Stimulated activated CD4-positive, alpha-beta T cell treated with anti-CD3 and anti-CD28 coated beads, Interleukin-15, amount 100 ng/mL, for 24 hours (primary cell): Measurements from ENCODE around the gene C17orf75.
A peak's percentile ranks its signal among the peaks of the same experiment; 100 is the strongest.
"Not testable (repeated sequence)": the region's sequence is repeated elsewhere in the genome, so short reads cannot be mapped to it uniquely, and the experiment has no call there.

ENCODE experiments used
- DNase-seq: peaks from one replicate; pipeline ENCODE4 v3.0.0-alpha.2; 2020

C17orf75 gene

GRCh38 chr17:32342603-32343325 is 791 bp upstream of the C17orf75 start:
- no peak for DNase-seq

DNA sequence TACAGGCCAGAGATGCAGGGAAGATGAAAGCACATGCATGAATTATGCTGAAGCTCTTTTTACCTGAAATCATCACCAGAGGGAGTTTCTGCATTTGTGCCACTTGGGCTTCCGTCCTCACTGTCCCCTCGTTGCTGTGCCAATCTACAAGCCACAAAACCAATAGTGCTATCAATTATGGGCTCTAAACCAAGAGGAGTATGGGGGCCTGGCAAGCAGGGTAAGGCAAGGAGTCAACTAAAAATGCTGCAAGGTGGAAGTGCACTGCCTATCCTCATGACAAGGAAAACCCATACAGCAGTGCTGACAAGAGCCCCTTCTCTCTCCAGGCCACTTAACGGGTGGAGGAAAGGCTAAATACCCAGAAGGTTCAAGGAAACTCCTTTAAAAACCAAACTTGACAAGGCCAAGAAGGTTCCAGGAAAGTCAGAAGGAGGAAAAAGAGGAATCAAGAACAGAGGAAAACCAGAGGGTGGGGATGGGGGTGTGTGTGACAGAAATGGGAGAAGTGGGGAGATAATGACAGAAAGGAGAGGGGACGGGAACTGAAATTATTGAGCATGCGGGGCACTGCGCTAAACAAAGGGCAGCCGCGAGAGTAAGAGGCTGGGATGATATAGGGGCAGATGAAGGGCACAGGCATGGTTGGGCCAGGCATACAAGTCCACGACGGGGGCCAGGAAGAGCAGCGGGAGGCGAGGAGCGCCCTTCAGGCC is 674 bp downstream of the C17orf75 start:
- DNase-seq, result peak; percentile 56

DNA sequence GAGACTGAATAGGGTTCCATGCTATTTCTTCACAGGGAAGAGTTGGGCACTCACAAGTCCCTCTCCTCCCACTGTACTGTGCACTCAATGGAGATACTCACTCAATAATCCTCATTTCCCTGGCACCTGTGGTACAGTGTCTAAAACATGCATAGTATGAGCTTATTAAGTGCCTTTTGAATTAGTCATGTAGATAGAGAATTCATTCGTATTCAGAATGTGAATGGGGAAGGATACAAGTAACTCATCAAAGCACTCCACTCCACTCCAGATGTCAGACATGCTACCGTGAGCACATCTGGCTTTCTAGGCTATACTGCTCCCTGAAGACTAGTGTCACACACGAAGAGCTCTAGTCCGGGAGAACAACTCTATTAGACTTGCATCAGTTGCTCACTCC is 6.3 kb downstream of the C17orf75 start:
- no peak for DNase-seq

DNA sequence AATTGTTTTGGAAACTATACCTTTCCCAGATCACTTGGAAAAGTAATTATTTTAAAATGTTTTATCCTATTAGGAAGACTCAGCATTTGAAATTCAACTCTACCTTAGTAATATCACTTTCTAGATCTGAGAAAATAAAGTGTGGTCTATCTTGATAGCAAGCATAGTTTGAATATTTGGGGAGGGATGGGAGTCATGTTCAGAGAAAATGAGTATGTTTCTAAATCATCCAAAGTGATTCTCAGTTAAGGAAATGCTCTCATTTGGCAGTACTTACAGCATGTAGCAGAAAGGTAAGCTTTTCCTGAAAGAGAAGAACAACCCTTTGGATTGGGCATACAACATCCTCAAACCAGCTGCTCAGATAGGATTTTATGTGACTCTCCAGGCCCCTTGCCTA is 6.9 kb downstream of the C17orf75 start:
- no peak for DNase-seq

- DNase-seq, result no peak
These were observed 8.8 kb downstream of the C17orf75 start for GRCh38 chr17:32333187-32333586.

DNA sequence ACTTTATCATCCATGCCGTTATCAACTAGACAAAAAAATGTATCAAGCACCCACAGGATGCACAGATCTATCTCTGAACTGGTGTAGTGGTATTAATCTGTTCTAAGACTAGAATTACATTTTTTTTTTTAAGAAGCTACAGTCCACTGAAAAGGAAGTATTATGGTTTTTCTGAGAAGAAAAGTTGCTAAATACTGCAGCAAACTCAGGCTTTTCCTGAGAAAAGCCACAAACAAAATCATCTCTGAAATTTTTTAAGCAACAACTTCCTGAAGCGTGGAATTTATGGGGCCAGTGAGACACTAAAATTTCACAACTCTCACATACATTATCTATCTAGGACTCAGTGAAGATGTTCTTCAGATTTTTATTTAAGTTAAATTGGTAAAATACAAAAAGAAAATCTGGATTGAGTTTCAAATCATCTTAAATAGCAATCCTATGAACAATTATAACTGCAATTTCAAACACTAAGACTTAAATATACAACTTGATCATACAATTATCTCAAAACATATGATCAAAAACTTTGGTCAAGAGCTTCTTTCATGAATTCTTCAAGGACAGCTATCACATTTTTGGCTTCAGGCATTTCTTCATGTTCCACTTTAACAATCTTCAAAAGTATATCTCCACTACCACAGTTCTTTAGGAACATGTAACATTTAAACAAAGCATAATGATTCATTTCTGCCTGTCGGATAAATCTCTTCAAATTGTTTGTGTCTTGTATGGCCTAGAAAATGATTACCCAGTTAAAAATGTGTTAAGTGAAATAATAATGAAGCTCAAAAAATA is 10.5 kb downstream of the C17orf75 start:
- no peak for DNase-seq

DNA sequence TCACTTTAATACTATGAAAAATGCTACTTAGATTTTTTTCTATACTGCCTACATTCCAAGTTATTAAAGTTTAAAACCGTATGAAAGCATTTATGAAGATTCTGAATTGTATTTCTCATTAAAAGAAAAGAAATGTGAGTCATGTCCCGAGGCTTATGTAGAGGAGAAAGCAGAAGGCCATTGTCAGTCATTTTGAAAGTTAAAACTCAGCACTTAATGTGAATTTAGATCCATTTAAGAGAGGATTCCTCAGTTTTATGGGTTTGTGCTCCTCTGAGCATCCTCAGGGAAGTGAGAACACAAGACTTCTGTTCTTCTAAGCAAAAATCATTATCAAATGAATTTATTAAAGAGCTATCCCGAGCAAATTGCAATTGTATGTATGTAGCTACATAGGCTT is 11.8 kb downstream of the C17orf75 start:
- DNase-seq, result no peak

- DNase-seq, result no peak
These were observed 14.1 kb downstream of the C17orf75 start for GRCh38 chr17:32327911-32328310.

DNA sequence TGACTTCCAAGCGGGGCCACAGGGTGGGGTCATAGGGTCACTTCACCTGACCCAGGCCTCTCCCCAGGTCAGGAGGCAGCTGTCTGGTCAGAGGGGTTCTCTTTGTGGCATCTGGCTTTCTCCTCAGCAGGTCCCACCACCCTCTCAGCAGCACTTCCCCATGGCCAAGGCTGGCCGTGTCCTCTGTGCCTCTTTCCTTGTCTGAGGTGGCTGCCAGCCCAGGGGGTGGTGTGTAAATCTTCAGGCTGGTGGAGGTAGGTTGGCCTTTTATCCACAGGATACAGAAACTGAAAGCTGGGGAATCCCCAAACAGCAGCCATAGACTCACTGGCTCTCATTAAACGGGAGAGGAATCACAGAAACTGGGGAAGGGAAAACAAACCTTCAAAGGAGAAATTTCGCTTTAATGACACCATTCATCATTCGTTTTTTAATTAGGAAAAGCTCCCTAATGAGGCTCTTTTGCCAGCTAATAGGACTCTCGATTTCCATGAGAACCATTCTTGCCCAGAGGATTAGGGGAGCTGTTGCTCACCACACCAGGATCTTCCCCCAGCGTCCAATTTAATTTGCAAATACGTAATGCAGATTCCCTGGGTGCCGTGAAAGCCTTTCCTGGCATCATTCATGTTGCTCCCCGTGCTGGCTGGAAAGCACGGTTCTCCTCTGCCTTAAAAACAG is 18.0 kb downstream of the C17orf75 start:
- peak; percentile 36 for DNase-seq

GRCh38 chr17:32323046-32323445 is 18.9 kb downstream of the C17orf75 start:
- no peak for DNase-seq

DNA sequence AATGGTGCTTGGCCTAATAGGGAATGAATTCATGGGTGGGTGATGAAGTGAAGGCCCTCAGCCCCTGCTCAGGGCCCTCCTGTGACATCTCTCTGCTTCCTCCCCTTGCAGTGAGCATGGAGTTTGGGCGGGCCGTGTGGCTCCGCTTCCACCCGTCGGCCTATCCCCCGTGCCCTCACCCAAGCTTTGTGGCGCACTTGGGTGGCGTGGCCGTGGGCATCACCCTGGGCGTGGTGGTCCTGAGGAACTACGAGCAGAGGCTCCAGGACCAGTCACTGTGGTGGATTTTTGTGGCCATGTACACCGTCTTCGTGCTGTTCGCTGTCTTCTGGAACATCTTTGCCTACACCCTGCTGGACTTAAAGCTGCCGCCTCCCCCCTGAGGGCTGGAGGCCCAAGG is 21.1 kb downstream of the C17orf75 start:
- DNase-seq, result no peak

GRCh38 chr17:32320080-32320479 is 21.9 kb downstream of the C17orf75 start:
- not testable (repeated sequence) for DNase-seq

DNA sequence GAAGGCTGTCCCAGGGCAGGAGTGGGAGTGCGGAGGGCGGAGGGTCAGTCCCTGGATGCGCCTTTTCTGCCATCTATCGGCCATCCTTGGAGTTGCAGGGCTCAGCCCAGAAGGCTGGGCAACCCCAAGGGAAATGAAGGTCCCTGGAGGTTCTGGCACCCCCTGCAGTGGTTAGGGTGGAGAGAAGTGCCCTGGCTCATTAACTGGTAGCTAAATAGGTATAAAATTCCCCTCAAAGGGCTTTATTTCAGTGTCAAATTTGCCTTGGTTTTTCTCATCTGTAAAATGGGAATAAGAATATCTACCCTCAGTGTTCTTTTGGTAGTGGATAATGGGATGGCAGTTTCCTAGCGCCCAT is 22.4 kb downstream of the C17orf75 start:
- DNase-seq, result peak; percentile 87

DNA sequence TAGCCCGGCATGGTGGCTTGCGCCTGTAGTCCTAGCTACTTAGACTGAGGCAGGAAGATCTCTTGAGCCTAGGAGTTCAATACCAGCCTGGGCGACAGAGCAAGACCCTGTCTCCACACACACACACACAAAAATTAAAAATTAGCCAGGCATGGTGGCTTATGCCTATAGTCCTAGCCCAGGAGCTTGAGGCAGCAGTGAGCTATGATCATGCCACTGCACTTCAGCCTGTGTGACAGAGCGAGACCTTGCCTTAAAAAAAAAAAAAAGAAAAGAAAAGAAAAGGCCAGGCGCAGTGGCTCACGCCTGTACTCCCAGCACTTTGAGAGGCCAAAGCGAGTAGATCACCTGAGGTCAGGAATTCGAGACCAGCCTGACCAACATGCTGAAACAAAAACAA is 23.9 kb downstream of the C17orf75 start:
- DNase-seq, result no peak

DNA sequence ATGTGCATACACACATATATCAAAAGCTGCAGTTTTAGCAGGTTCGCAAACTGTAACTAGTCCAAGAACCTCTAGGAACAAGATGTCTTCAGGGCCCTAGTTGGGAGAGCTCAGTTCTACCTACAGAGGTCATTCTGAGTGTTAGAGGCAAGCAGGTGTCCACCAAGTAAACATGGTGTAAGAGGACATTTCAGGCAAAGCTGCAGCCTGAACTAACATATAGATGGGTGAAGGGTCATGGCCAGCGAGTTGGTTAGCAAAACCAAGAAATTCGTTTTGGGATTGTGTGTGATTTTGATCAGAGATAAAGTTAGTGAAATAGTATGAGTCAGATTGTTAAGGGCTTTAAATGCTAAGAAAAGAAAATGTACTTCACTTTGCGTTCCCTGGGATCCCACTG is 24.6 kb downstream of the C17orf75 start:
- no peak for DNase-seq

- not testable (repeated sequence) for DNase-seq
These were observed 25.3 kb downstream of the C17orf75 start for GRCh38 chr17:32316653-32317052.

- no peak for DNase-seq
These were observed 26.8 kb downstream of the C17orf75 start for GRCh38 chr17:32315171-32315570.

- no peak for DNase-seq
These were observed 27.3 kb downstream of the C17orf75 start for GRCh38 chr17:32314636-32315035.

DNA sequence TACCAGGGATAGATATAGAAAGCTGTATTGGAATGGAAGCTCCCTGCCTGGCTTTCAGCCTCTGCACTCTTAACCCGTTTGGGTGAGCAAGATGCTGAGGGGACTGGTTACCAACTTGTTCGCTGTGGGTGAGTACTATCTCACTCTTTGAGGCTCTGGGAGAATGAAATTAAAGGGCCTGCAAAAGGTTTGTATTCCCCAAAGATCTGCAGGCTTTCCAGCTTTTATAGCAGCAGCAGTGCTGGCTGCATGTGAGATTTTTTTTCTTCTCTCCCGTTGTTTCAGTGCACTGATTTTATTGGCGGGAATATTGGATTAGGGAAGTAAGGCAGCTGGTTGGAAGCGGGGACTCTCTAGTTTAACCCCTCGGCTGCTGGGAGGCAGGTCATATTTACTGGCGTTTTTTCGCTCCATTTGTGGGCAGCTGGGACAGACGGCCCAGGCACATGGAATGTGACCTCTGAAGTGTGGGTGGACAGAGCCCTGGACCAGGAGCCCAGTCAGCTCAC is 30.9 kb downstream of the C17orf75 start:
- no peak for DNase-seq

- no peak for DNase-seq
These were observed 34.3 kb downstream of the C17orf75 start for GRCh38 chr17:32307658-32308057.

GRCh38 chr17:32305049-32305448 is 36.9 kb downstream of the C17orf75 start:
- DNase-seq, result no peak

DNA sequence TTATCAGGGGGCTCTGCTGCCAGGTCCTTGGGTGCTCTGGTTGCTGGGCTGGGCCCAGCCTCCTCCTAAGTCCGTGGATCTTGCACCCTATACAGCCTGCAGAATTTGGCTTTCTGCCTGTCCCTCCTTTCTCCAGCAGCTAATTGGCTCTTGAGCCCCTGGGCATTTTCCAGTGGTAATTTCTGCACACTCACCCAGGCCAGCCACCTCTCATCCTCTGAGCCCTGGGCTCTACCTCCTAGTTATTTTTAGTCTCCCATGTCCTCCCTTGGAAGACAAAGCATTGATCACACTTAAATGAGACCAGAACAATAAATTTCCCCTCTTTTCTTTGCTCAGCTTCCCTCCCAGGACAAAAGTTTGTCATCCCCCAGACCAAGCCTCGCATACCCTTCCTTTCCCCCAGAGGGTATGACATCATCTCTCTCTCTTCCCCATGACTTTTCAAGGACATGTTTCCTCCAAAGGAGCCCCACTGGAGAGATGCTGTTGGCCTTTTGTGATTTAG is 38.1 kb downstream of the C17orf75 start:
- DNase-seq, result no peak
